Esophagus muscularis mucosa (tissue), 4 donors: ENCODE measurements around the gene TMEM229B. TPM values are rescaled to one million over a fixed set of nuclear protein-coding genes. Genes with fewer than 3 reads are reported as not detected.

Experiments used
- DNase-seq: peaks from one replicate; pipeline ENCODE4 v3.0.0-alpha.2; 2017; ENCODE audit errors: extremely low spot score
- H3K27ac ChIP-seq, 4 donors: fragments of 200-600 bp; sonication (generic); replicated peaks in 1 of 4; 1 replicate in 3 of 4; 2 replicates in 1 of 4; pipeline ENCODE4 v1.5.1; 2016 to 2019; ENCODE audit warnings: mild to moderate bottlenecking in 1 of 4
- H3K27me3 ChIP-seq, 4 donors: fragments of 200-600 bp; sonication (generic); one replicate each; pipeline versions ENCODE4 v1.5.1 to v1.6.0; 2016 to 2019
- H3K36me3 ChIP-seq, 4 donors: fragments of 200-600 bp; sonication (generic); one replicate each; pipeline ENCODE4 v1.5.1; 2016 to 2019
- H3K4me1 ChIP-seq, 4 donors: fragments of 200-600 bp; sonication (generic); one replicate each; pipeline ENCODE4 v1.5.1; 2016 to 2019
- H3K4me3 ChIP-seq, 4 donors: fragments of 200-600 bp; sonication (generic); 1 replicate in 2 of 4; 2 replicates in 2 of 4; pipeline ENCODE4 v1.5.1; 2016 to 2019; ENCODE audit warnings: mild to moderate bottlenecking in 4 of 4, moderate library complexity in 1 of 4
- H3K9me3 ChIP-seq, 4 donors: fragments of 200-600 bp; sonication (generic); 1 replicate in 3 of 4; 2 replicates in 1 of 4; pipeline ENCODE4 v1.5.1; 2016 to 2019
- EP300 ChIP-seq: sonication (generic); formaldehyde crosslinking; IDR thresholded peaks from one replicate; pipeline ENCODE4 v1.6.1; 2017; ENCODE audit warnings: antibody characterized with exemption
- POLR2A ChIP-seq: fragments of 450-650 bp; IDR thresholded peaks from one replicate; pipeline ENCODE4 v1.6.1; 2017; ENCODE audit warnings: antibody characterized with exemption, moderate library complexity, mild to moderate bottlenecking, low read depth
- POLR2AphosphoS5 ChIP-seq, 2 donors: sonication (generic); formaldehyde crosslinking; IDR thresholded peaks; one replicate each; pipeline ENCODE4 v1.6.1; 2017; ENCODE audit warnings: antibody characterized with exemption in 2 of 2
- WGBS: methylation state at CpG from one replicate; pipeline ENCODE4 v1.1.5; 2018; 5-methylcytosine and 5-hydroxymethylcytosine counted together
- intact Hi-C: fragments of 100-400 bp; cut with DNase I; formaldehyde crosslinking; loops from one replicate; pipeline ENCODE4 v1.15.1; 2023
- total RNA-seq, 4 donors: library from RNA; depleted of rRNA; stranded (reverse); fragments of >200 nt; gene quantifications; one replicate each; pipeline versions ENCODE4 v1.1.0 to v1.2.1, GENCODE V29; 2016
- TF ChIP-seq, protein P1 (sequence below), 3 experiments: fragments of 200-600 bp in 2 of 3; fragments of 450-650 bp in 1 of 3; sonication (generic) in 2 of 3; IDR thresholded peaks; one replicate each; pipeline ENCODE4 v1.5.1; 2017 to 2019; ENCODE audit warnings: antibody characterized with exemption in 3 of 3, mild to moderate bottlenecking in 2 of 3, moderate library complexity in 1 of 3

The TMEM229B gene
- total RNA-seq, 4 donors from 2014 or later, result 2.0 to 4.2 (median 3.4) TPM

DNA sequence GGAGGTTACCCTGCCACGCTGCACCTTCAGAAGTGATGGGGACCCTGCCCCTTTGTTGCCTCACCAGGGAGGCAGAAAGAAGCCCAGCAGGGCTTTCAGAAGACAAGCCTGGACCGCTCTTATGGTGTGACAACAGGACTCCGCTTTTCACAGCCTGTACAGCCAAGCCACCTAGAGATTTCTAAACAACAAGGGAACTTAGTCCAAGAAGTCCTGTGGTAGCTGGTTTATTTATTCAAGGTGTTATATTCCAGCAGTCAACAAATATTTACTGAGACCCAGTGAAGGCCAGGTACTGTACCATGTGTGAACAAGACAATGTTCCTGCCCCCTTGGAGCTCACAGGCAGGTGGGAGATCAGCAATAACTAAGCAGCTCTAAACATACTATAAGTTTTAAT lies 4.0 kb upstream of the TMEM229B start:
- peaks cover 0 to 15% (median 11%) of the 10 kb centered on the region in 4 donors for H3K9me3 ChIP-seq
- peaks cover 0 to 6% (median 2%) of the 10 kb centered on the region in 4 donors for H3K4me1 ChIP-seq
- H3K36me3 ChIP-seq, result no peaks in the 10 kb centered on the region
- TF ChIP-seq EP300 (no peak), POLR2AphosphoS5 (IDR thresholded peaks at IDR 0.05) (no peak), POLR2A (no peak)
- TF ChIP-seq, protein P1, sequence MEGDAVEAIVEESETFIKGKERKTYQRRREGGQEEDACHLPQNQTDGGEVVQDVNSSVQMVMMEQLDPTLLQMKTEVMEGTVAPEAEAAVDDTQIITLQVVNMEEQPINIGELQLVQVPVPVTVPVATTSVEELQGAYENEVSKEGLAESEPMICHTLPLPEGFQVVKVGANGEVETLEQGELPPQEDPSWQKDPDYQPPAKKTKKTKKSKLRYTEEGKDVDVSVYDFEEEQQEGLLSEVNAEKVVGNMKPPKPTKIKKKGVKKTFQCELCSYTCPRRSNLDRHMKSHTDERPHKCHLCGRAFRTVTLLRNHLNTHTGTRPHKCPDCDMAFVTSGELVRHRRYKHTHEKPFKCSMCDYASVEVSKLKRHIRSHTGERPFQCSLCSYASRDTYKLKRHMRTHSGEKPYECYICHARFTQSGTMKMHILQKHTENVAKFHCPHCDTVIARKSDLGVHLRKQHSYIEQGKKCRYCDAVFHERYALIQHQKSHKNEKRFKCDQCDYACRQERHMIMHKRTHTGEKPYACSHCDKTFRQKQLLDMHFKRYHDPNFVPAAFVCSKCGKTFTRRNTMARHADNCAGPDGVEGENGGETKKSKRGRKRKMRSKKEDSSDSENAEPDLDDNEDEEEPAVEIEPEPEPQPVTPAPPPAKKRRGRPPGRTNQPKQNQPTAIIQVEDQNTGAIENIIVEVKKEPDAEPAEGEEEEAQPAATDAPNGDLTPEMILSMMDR (IDR thresholded peaks at IDR 0.05), result no peak
- intact Hi-C loops, result no loop called here
- no peak for DNase-seq
- no peak overlapping the region for H3K4me3 ChIP-seq
- 88% methylated on average over 3 of the region's 3 CpGs for WGBS
- H3K27me3 ChIP-seq, result no peaks in the 10 kb centered on the region
- H3K27ac ChIP-seq, result no peak overlapping the region

DNA sequence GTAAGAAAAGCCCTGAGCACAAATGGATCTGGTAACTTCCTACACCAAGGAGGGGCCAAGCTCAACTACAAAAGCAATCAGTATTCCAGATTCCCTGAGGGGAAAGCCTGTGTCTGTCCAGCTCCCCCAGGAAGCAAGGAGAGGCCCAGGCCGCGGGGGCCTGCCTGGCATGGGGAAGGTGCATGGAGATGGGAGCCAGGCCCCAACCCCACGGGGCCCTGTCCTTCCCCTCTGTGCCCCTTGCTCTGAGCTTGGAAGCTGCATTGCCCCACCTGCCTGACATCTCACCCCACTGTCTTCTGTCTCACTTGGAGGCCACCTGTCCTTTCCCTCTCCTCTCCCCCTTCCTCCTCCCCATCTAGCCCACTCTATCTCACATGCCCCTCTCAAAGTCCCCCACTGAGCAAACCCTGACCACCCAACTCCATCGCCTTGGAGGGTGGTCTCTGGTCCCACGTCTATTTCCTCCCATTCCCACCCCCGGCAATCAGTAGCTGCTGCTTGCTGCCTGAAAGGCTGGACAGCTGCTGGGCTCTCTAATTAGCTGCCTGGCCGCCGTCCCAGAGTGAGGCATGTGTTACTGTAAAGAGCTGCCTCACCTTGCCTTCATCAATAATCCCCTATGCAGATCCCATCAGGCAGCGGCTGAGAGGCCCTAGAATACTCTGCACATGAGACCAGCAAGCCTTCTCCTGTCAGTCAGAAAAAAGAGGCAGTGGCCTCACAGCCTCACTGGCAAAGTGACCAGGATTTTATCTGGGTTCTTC lies 3.4 kb upstream of the TMEM229B start:
- H3K36me3 ChIP-seq, result no peaks in the 10 kb centered on the region
- peaks cover 0 to 15% (median 11%) of the 10 kb centered on the region in 4 donors for H3K9me3 ChIP-seq
- WGBS, result 47% methylated on average over 8 of the region's 9 CpGs
- H3K27me3 ChIP-seq, result no peaks in the 10 kb centered on the region
- H3K4me1 ChIP-seq, result peaks cover 0 to 11% (median 2%) of the 10 kb centered on the region in 4 donors
- H3K27ac ChIP-seq, result no peak overlapping the region
- DNase-seq, result no peak
- TF ChIP-seq, protein P1 (IDR thresholded peaks at IDR 0.05), result no peak
- no peak for TF ChIP-seq POLR2A
- TF ChIP-seq POLR2AphosphoS5 (IDR thresholded peaks at IDR 0.05), result no peak
- TF ChIP-seq EP300, result no peak
- H3K4me3 ChIP-seq, result no peak overlapping the region
- intact Hi-C loops, result no loop called here

GRCh38 chr14:67491285-67491684 lies 2.8 kb upstream of the TMEM229B start:
- WGBS, result 92% methylated on average over 3 of the region's 3 CpGs
- DNase-seq, result no peak
- Histone ChIP-seq H3K4me3 (no peak overlapping the region), H3K27ac (no peak overlapping the region), H3K36me3 (peaks cover 0 to 2% (median 0%) of the 10 kb centered on the region in 4 donors), H3K9me3 (peaks cover 0 to 15% (median 11%) of the 10 kb centered on the region in 4 donors), H3K4me1 (peaks cover 0 to 15% (median 2%) of the 10 kb centered on the region in 4 donors), H3K27me3 (no peaks in the 10 kb centered on the region)
- intact Hi-C loops, result no loop called here
- TF ChIP-seq EP300 (no peak), POLR2A (no peak), POLR2AphosphoS5 (IDR thresholded peaks at IDR 0.05) (no peak)
- TF ChIP-seq, protein P1 (IDR thresholded peaks at IDR 0.05), result no peak

- Histone ChIP-seq H3K27me3 (no peaks in the 10 kb centered on the region), H3K4me1 (peaks cover 0 to 15% (median 2%) of the 10 kb centered on the region in 4 donors), H3K9me3 (peaks cover 0 to 15% (median 11%) of the 10 kb centered on the region in 4 donors), H3K36me3 (peaks cover 0 to 8% (median 0%) of the 10 kb centered on the region in 4 donors), H3K27ac (no peak overlapping the region), H3K4me3 (no peak overlapping the region)
- WGBS, result 86% methylated on average over 4 of the region's 4 CpGs
- intact Hi-C loops, result no loop called here
- DNase-seq, result no peak
- TF ChIP-seq EP300, result no peak
- TF ChIP-seq, protein P1 (IDR thresholded peaks at IDR 0.05), result no peak
- no peak for TF ChIP-seq POLR2AphosphoS5 (IDR thresholded peaks at IDR 0.05)
- TF ChIP-seq POLR2A, result no peak
Observed at GRCh38 chr14:67490196-67490595, 1.7 kb upstream of the TMEM229B start.
